ENCODE measurements around the gene CYB5B.

DNA sequence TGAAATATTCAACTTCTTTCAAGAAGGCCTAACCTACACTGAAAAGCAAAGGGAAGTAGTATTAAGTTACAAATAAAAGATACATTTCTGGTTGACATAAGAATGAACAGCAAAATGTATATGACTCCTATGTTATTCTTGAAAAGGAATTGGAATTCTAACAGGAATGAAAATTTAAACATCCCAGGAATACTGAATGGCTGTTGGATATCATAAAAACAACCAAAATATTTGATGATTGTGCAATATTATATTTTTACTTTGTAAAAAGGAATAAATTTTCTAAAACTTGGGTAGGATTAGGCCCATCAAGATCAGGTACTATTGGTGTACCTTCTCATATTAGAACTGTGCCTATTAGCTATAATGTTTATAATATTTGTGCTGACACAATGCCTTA, 50.0 kb downstream of the CYB5B start:
- TF ChIP-seq EP300 (IDR thresholded peaks at IDR 0.05; ENCODE audit: low read depth): no peak
- TF ChIP-seq, protein P1, sequence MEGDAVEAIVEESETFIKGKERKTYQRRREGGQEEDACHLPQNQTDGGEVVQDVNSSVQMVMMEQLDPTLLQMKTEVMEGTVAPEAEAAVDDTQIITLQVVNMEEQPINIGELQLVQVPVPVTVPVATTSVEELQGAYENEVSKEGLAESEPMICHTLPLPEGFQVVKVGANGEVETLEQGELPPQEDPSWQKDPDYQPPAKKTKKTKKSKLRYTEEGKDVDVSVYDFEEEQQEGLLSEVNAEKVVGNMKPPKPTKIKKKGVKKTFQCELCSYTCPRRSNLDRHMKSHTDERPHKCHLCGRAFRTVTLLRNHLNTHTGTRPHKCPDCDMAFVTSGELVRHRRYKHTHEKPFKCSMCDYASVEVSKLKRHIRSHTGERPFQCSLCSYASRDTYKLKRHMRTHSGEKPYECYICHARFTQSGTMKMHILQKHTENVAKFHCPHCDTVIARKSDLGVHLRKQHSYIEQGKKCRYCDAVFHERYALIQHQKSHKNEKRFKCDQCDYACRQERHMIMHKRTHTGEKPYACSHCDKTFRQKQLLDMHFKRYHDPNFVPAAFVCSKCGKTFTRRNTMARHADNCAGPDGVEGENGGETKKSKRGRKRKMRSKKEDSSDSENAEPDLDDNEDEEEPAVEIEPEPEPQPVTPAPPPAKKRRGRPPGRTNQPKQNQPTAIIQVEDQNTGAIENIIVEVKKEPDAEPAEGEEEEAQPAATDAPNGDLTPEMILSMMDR (IDR thresholded peaks at IDR 0.05): no peak
- no peak for TF ChIP-seq POLR2AphosphoS5 (IDR thresholded peaks at IDR 0.05)
